NB4 (cell line): ENCODE results near the gene EBF3.

ENCODE experiments used
- DNase-seq: peaks from one replicate; pipeline ENCODE4 v3.0.0; 2010; ENCODE audit warnings: low read depth
- H3K4me3 ChIP-seq: one replicate; pipeline ENCODE4 v1.5.1; 2011; ENCODE audit warnings: mild to moderate bottlenecking, low read depth, low read length, moderate library complexity
- CTCF ChIP-seq: IDR thresholded peaks from one replicate; pipeline ENCODE4 v1.5.1; 2012; ENCODE audit warnings: low read depth, low read length
- MAX ChIP-seq: IDR thresholded peaks from 2 replicates; pipeline ENCODE4 v1.6.1; 2011; ENCODE audit warnings: low read depth, low read length
- MYC ChIP-seq: IDR thresholded peaks from 2 replicates; pipeline ENCODE4 v1.6.1; 2011; ENCODE audit warnings: low read depth, low read length
- POLR2A ChIP-seq: IDR thresholded peaks from 2 replicates; pipeline ENCODE4 v1.6.1; 2011; ENCODE audit warnings: mild to moderate bottlenecking; ENCODE audit not compliant: insufficient read length; ENCODE audit errors: extremely low read depth

EBF3 gene

GRCh38 chr10:129864082-129864481 is 100.0 kb downstream of the EBF3 start:
- TF ChIP-seq MYC (no peak), CTCF (no peak), POLR2A (no peak), MAX (no peak)
- no peak for DNase-seq
- H3K4me3 ChIP-seq, result no peak overlapping the region

- TF ChIP-seq MYC (no peak), CTCF (no peak), MAX (no peak), POLR2A (no peak)
- no peak for DNase-seq
- H3K4me3 ChIP-seq, result no peak overlapping the region
These were observed 100.8 kb downstream of the EBF3 start for GRCh38 chr10:129863201-129863663.

- TF ChIP-seq POLR2A, result no peak
- TF ChIP-seq MYC, result no peak
- no peak overlapping the region for H3K4me3 ChIP-seq
- no peak for DNase-seq
These were observed 102.1 kb downstream of the EBF3 start for GRCh38 chr10:129861776-129862531.

- no peak for DNase-seq
- TF ChIP-seq MYC (no peak), MAX (no peak), POLR2A (no peak), CTCF (no peak)
- no peak overlapping the region for H3K4me3 ChIP-seq
These were observed 103.7 kb downstream of the EBF3 start for GRCh38 chr10:129860396-129860795.

- H3K4me3 ChIP-seq, result no peak overlapping the region
- TF ChIP-seq CTCF, result no peak
- no peak for TF ChIP-seq MAX
- no peak for TF ChIP-seq MYC
- TF ChIP-seq POLR2A, result no peak
- DNase-seq, result no peak
These were observed 104.5 kb downstream of the EBF3 start for GRCh38 chr10:129859536-129859935.

- no peak for TF ChIP-seq MYC
- no peak for TF ChIP-seq MAX
- TF ChIP-seq CTCF, result no peak
- TF ChIP-seq POLR2A, result no peak
- DNase-seq, result no peak
- H3K4me3 ChIP-seq, result no peak overlapping the region
These were observed 106.7 kb downstream of the EBF3 start for GRCh38 chr10:129857242-129857960.
